Activated CD4-positive, alpha-beta T cell treated with anti-CD3 and anti-CD28 coated beads, Interleukin-2, amount 50 U/mL, for 16 hours (primary cell): ENCODE results near the gene PIWIL1.
A peak's percentile ranks its signal among the peaks of the same experiment; 100 is the strongest.

ENCODE experiments used
- DNase-seq: peaks from one replicate; pipeline ENCODE4 v3.0.0-alpha.2; 2020

Gene PIWIL1

GRCh38 chr12:130338794-130339601, 1.3 kb downstream of the PIWIL1 start:
- DNase-seq: no peak

GRCh38 chr12:130339951-130340350, 2.3 kb downstream of the PIWIL1 start:
- DNase-seq: no peak

- no peak for DNase-seq
Observed at GRCh38 chr12:130342442-130342841, 4.8 kb downstream of the PIWIL1 start.

GRCh38 chr12:130342842-130343241, 5.2 kb downstream of the PIWIL1 start:
- DNase-seq: no peak

- DNase-seq: no peak
Observed at GRCh38 chr12:130344529-130344928, 6.8 kb downstream of the PIWIL1 start.

GRCh38 chr12:130345292-130345691, 7.6 kb downstream of the PIWIL1 start:
- DNase-seq: no peak

- DNase-seq: no peak
Observed at GRCh38 chr12:130347588-130347987, 9.9 kb downstream of the PIWIL1 start.

- no peak for DNase-seq
Observed at GRCh38 chr12:130350715-130351114, 13.0 kb downstream of the PIWIL1 start.

- DNase-seq: no peak
Observed at GRCh38 chr12:130351326-130351725, 13.6 kb downstream of the PIWIL1 start.

- DNase-seq: no peak
Observed at GRCh38 chr12:130353081-130353480, 15.4 kb downstream of the PIWIL1 start.

- DNase-seq: no peak
Observed at GRCh38 chr12:130354407-130354806, 16.7 kb downstream of the PIWIL1 start.

- no peak for DNase-seq
Observed at GRCh38 chr12:130356222-130356621, 18.5 kb downstream of the PIWIL1 start.

- no peak for DNase-seq
Observed at GRCh38 chr12:130357241-130357640, 19.6 kb downstream of the PIWIL1 start.

GRCh38 chr12:130357729-130358330, 20.1 kb downstream of the PIWIL1 start:
- DNase-seq: no peak

- DNase-seq: no peak
Observed at GRCh38 chr12:130362060-130362459, 24.4 kb downstream of the PIWIL1 start.

GRCh38 chr12:130364578-130364977, 26.9 kb downstream of the PIWIL1 start:
- no peak for DNase-seq

- DNase-seq: no peak
Observed at GRCh38 chr12:130366159-130366558, 28.5 kb downstream of the PIWIL1 start.

- no peak for DNase-seq
Observed at GRCh38 chr12:130367003-130367402, 29.3 kb downstream of the PIWIL1 start.

GRCh38 chr12:130367523-130367922, 29.8 kb downstream of the PIWIL1 start:
- no peak for DNase-seq

GRCh38 chr12:130369816-130370215, 32.1 kb downstream of the PIWIL1 start:
- no peak for DNase-seq

GRCh38 chr12:130371296-130371695, 33.6 kb downstream of the PIWIL1 start:
- DNase-seq: no peak

- no peak for DNase-seq
Observed at GRCh38 chr12:130372936-130373335, 35.2 kb downstream of the PIWIL1 start.

- peak; percentile 10 for DNase-seq
Observed at GRCh38 chr12:130374083-130374482, 36.4 kb downstream of the PIWIL1 start.
